ACC112 (cell line): ENCODE data around the gene DNAJC17.
A peak's percentile ranks its signal among the peaks of the same experiment; 100 is the strongest.

ENCODE experiments used
- H2AFZ ChIP-seq: fragments of 200-600 bp; sonication (generic); one replicate; pipeline ENCODE4 v1.6.0; 2017; ENCODE audit warnings: antibody characterized with exemption, low read length; ENCODE audit not compliant: unreplicated experiment
- H3K27ac ChIP-seq: fragments of 200-600 bp; sonication (generic); 2 replicates; pipeline ENCODE4 v1.5.1; 2014; ENCODE audit warnings: low read depth, mild to moderate bottlenecking, antibody characterized with exemption, low read length, moderate library complexity
- H3K27me3 ChIP-seq: fragments of 200-600 bp; sonication (generic); 2 replicates; pipeline ENCODE4 v1.6.1; 2014; ENCODE audit warnings: mild to moderate bottlenecking, antibody characterized with exemption, low read length, moderate library complexity, mixed read lengths; ENCODE audit not compliant: insufficient read depth
- H3K36me3 ChIP-seq: fragments of 200-600 bp; sonication (generic); 2 replicates; pipeline ENCODE4 v1.6.1; 2016; ENCODE audit warnings: mild to moderate bottlenecking, antibody characterized with exemption, low read length, moderate library complexity, mixed read lengths; ENCODE audit not compliant: insufficient read depth
- H3K4me1 ChIP-seq: fragments of 200-600 bp; sonication (generic); one replicate; pipeline ENCODE4 v1.6.1; 2016; ENCODE audit warnings: low read length, mixed read lengths; ENCODE audit not compliant: insufficient read depth, unreplicated experiment, control insufficient read depth
- H3K4me3 ChIP-seq: fragments of 200-600 bp; sonication (generic); 2 replicates; pipeline ENCODE4 v1.5.1; 2014; ENCODE audit warnings: mild to moderate bottlenecking, low read depth, low read length
- H3K79me2 ChIP-seq: fragments of 200-600 bp; sonication (generic); one replicate; pipeline ENCODE4 v1.6.0; 2016; ENCODE audit warnings: low read length; ENCODE audit not compliant: control insufficient read depth, unreplicated experiment, insufficient read depth

DNAJC17 gene

GRCh38 chr15:40754883-40755811, 52.1 kb downstream of the DNAJC17 start, which contains the start of gene RMDN3:
Gene RMDN3, minus strand, starts transcription at chr15:40755254. Its CDS starts 471 bp downstream, at chr15:40754783.
- Histone ChIP-seq H3K4me3 (peak within 1 kb of the TSS; percentile 94), H3K4me1 (peaks cover 4% of the 10 kb centered on the region), H3K27ac (peak within 1 kb of the TSS; percentile 67), H3K79me2 (peaks cover 30% of the 10 kb centered on the region), H3K36me3 (no peaks in the 10 kb centered on the region), H2AFZ (peak within 1 kb of the TSS; percentile 93), H3K27me3 (no peaks in the 10 kb centered on the region)

- peak overlapping the region; percentile 94 for H3K4me3 ChIP-seq
- no peaks in the 10 kb centered on the region for H3K36me3 ChIP-seq
- peak overlapping the region; percentile 93 for H2AFZ ChIP-seq
- H3K4me1 ChIP-seq: peaks cover 4% of the 10 kb centered on the region
- no peaks in the 10 kb centered on the region for H3K27me3 ChIP-seq
- peaks cover 30% of the 10 kb centered on the region for H3K79me2 ChIP-seq
- H3K27ac ChIP-seq: no peak overlapping the region
Measured at GRCh38 chr15:40754574-40754882, 52.7 kb downstream of the DNAJC17 start.

- peaks cover 30% of the 10 kb centered on the region for H3K79me2 ChIP-seq
- H3K4me3 ChIP-seq: no peak overlapping the region
- no peaks in the 10 kb centered on the region for H3K27me3 ChIP-seq
- H2AFZ ChIP-seq: no peak overlapping the region
- H3K36me3 ChIP-seq: no peaks in the 10 kb centered on the region
- peaks cover 14% of the 10 kb centered on the region for H3K4me1 ChIP-seq
- H3K27ac ChIP-seq: no peak overlapping the region
Measured at GRCh38 chr15:40751745-40752144, 55.5 kb downstream of the DNAJC17 start.

GRCh38 chr15:40750885-40751284, 56.4 kb downstream of the DNAJC17 start:
- peaks cover 18% of the 10 kb centered on the region for H3K4me1 ChIP-seq
- no peak overlapping the region for H2AFZ ChIP-seq
- no peak overlapping the region for H3K4me3 ChIP-seq
- H3K79me2 ChIP-seq: peaks cover 30% of the 10 kb centered on the region
- no peaks in the 10 kb centered on the region for H3K27me3 ChIP-seq
- no peak overlapping the region for H3K27ac ChIP-seq
- H3K36me3 ChIP-seq: no peaks in the 10 kb centered on the region

- H3K36me3 ChIP-seq: no peaks in the 10 kb centered on the region; the same call in 1 of the 2 replicates
- H3K79me2 ChIP-seq: peaks cover 23% of the 10 kb centered on the region
- no peaks in the 10 kb centered on the region for H3K27me3 ChIP-seq
- no peak overlapping the region for H3K4me3 ChIP-seq
- H3K27ac ChIP-seq: no peak overlapping the region
- no peak overlapping the region for H2AFZ ChIP-seq
- H3K4me1 ChIP-seq: peaks cover 27% of the 10 kb centered on the region
Measured at GRCh38 chr15:40749151-40749630, 58.1 kb downstream of the DNAJC17 start.

- peak overlapping the region; percentile 28 for H3K27ac ChIP-seq
- peaks cover 32% of the 10 kb centered on the region for H3K4me1 ChIP-seq
- H3K79me2 ChIP-seq: peaks cover 14% of the 10 kb centered on the region
- H3K36me3 ChIP-seq: peaks cover under 1% of the 10 kb centered on the region; the same call in 1 of the 2 replicates
- H2AFZ ChIP-seq: no peak overlapping the region
- no peak overlapping the region for H3K4me3 ChIP-seq
- no peaks in the 10 kb centered on the region for H3K27me3 ChIP-seq
Measured at GRCh38 chr15:40747685-40748631, 59.3 kb downstream of the DNAJC17 start.

GRCh38 chr15:40746916-40747418, 60.3 kb downstream of the DNAJC17 start:
- Histone ChIP-seq H3K27me3 (no peaks in the 10 kb centered on the region), H3K4me1 (peaks cover 32% of the 10 kb centered on the region), H3K27ac (peak overlapping the region; percentile 28), H2AFZ (no peak overlapping the region), H3K79me2 (peaks cover 5% of the 10 kb centered on the region), H3K4me3 (no peak overlapping the region), H3K36me3 (peaks cover 5% of the 10 kb centered on the region; the same call in 1 of the 2 replicates)

- Histone ChIP-seq H3K4me1 (peaks cover 32% of the 10 kb centered on the region), H3K27ac (peak overlapping the region; percentile 34; the same call in 1 of the 2 replicates), H2AFZ (no peak overlapping the region), H3K36me3 (peaks cover 5% of the 10 kb centered on the region; the same call in 1 of the 2 replicates), H3K27me3 (no peaks in the 10 kb centered on the region), H3K4me3 (no peak overlapping the region), H3K79me2 (no peaks in the 10 kb centered on the region)
Measured at GRCh38 chr15:40744815-40745152, 62.5 kb downstream of the DNAJC17 start.

- Histone ChIP-seq H3K27me3 (no peaks in the 10 kb centered on the region), H3K4me1 (peaks cover 32% of the 10 kb centered on the region), H3K36me3 (peaks cover 5% of the 10 kb centered on the region; the same call in 1 of the 2 replicates), H2AFZ (no peak overlapping the region), H3K27ac (peak overlapping the region; percentile 38; the same call in 1 of the 2 replicates), H3K4me3 (no peak overlapping the region), H3K79me2 (no peaks in the 10 kb centered on the region)
Measured at GRCh38 chr15:40743921-40744814, 63.1 kb downstream of the DNAJC17 start.
